K562 (cell line): ENCODE measurements around the gene EGFR. TPM values are rescaled to one million over a fixed set of nuclear protein-coding genes. Genes with fewer than 3 reads are reported as not detected.

Experiments used
- ATAC-seq: fragments of 200-7000 bp; cut with Tn5 transposase; 3 replicates; pipeline ENCODE4 v1.9.1; 2020; ENCODE audit warnings: moderate library complexity
- BruUV-seq: library from RNA; stranded (reverse); fragments of 400-500 nt; replicated peaks from 2 replicates; lab custom pipeline; 2021; lab: Mats Ljungman, UMichigan
- CTCF ChIA-PET: fragments of 300-600 bp; formaldehyde crosslinking; extraction: SDS; loops from one replicate; lab custom pipeline; 2021; ENCODE audit warnings: low intra/inter-chr PET ratio; lab: Yijun Ruan, JAX
- POLR2A ChIA-PET: fragments of 300-600, 350-650 bp; sonication (Branson Sonifier 250); formaldehyde crosslinking; extraction: SDS; loops from one replicate; lab custom pipeline; 2021; ENCODE audit warnings: antibody characterized with exemption, inconsistent platforms; lab: Yijun Ruan, JAX
- DNase-seq, 4 experiments: peaks; one replicate each; pipeline versions ENCODE4 v3.0.0 to v3.0.0-alpha.2; 2011 to 2018; ENCODE audit warnings: low spot score in 3 of 4, mixed read lengths in 3 of 4; ENCODE audit errors: extremely low read depth in 1 of 4
- FAIRE-seq: peaks from 2 replicates; lab custom pipeline; 2011; peaks lifted over from hg19 to GRCh38; lab: Jason Lieb, UNC
- H2AFZ ChIP-seq: 2 replicates; pipeline ENCODE4 v1.6.0; 2011; ENCODE audit warnings: low read depth, low read length, control low read depth, inconsistent platforms
- H3K27ac ChIP-seq: fragments of 200-600 bp; 3 replicates; pipeline ENCODE4 v1.8.0; 2011; ENCODE audit warnings: low read depth, mild to moderate bottlenecking, control low read depth, inconsistent platforms, low read length, moderate library complexity, mixed read lengths; ENCODE audit errors: extremely low read depth
- H3K27me3 ChIP-seq, 2 experiments: fragments of 300-600 bp in 1 of 2; 2 replicates in 1 of 2; 3 replicates in 1 of 2; pipeline versions ENCODE4 v1.6.0 to v1.8.0; 2011; ENCODE audit warnings: inconsistent platforms in 2 of 2, low read length in 2 of 2, mild to moderate bottlenecking in 1 of 2, mixed read lengths in 1 of 2, moderate library complexity in 1 of 2; ENCODE audit not compliant: control insufficient read depth in 2 of 2, insufficient read depth in 2 of 2
- H3K36me3 ChIP-seq: fragments of 300-600 bp; 3 replicates; pipeline ENCODE4 v1.8.0; 2011; ENCODE audit warnings: mild to moderate bottlenecking, low read length, inconsistent platforms; ENCODE audit not compliant: control insufficient read depth, insufficient read depth
- H3K4me1 ChIP-seq, 2 experiments: fragments of 200-600 bp in 1 of 2; replicated peaks in 1 of 2; 2 replicates in 1 of 2; 3 replicates in 1 of 2; pipeline versions ENCODE4 v1.5.1 to v1.8.0; 2011; ENCODE audit warnings: inconsistent platforms in 2 of 2, low read length in 2 of 2, mild to moderate bottlenecking in 1 of 2, mixed read lengths in 1 of 2, moderate library complexity in 1 of 2; ENCODE audit not compliant: control insufficient read depth in 2 of 2, insufficient read depth in 2 of 2
- H3K4me2 ChIP-seq: 2 replicates; pipeline ENCODE4 v1.6.1; 2011; ENCODE audit warnings: low read length, control low read depth, inconsistent platforms, mixed read lengths; ENCODE audit not compliant: insufficient read depth
- H3K4me3 ChIP-seq: fragments of 200-600 bp; sonication (generic), shearing (Covaris generic); 2 replicates; pipeline ENCODE4 v1.5.1; 2016; ENCODE audit warnings: control low read depth, inconsistent platforms
- H3K79me2 ChIP-seq: fragments of 200-600 bp; 3 replicates; pipeline ENCODE4 v1.8.0; 2011; ENCODE audit warnings: low read length, inconsistent platforms; ENCODE audit not compliant: control insufficient read depth, insufficient read depth
- H3K9ac ChIP-seq, 2 experiments: 2 replicates each; pipeline versions ENCODE4 v1.6.0 to v1.6.1; 2011; ENCODE audit warnings: low read depth in 2 of 2, low read length in 2 of 2, control low read depth in 1 of 2, inconsistent platforms in 1 of 2, mild to moderate bottlenecking in 1 of 2, mixed read lengths in 1 of 2; ENCODE audit not compliant: insufficient read depth in 1 of 2
- H3K9me1 ChIP-seq: one replicate; pipeline ENCODE4 v1.6.0; 2011; ENCODE audit warnings: inconsistent platforms, mild to moderate bottlenecking, low read length, moderate library complexity; ENCODE audit not compliant: control insufficient read depth, insufficient read depth
- H3K9me3 ChIP-seq: replicated peaks from 2 replicates; pipeline ENCODE4 v1.5.1; 2011; ENCODE audit warnings: low read depth, low read length, inconsistent platforms; ENCODE audit not compliant: control insufficient read depth, insufficient read depth
- H4K20me1 ChIP-seq: replicated peaks from 2 replicates; pipeline ENCODE4 v1.6.1; 2011; ENCODE audit warnings: low read length, inconsistent platforms, mixed read lengths; ENCODE audit not compliant: control insufficient read depth, insufficient read depth
- ARID1B ChIP-seq: fragments of 450-650 bp; IDR thresholded peaks from 2 replicates; pipeline ENCODE4 v1.6.1; 2016; ENCODE audit warnings: antibody characterized with exemption, mild to moderate bottlenecking, inconsistent platforms
- BACH1 ChIP-seq: fragments of 200-800 bp; sonication (Bioruptor generic); IDR thresholded peaks from 2 replicates; pipeline ENCODE4 v1.6.1; 2016; ENCODE audit warnings: missing genetic modification characterization, missing compliant biosample characterization
- BDP1 ChIP-seq: IDR thresholded peaks from 3 replicates; pipeline ENCODE4 v1.6.1; 2011; ENCODE audit not compliant: insufficient read length, insufficient read depth
- C11orf30 ChIP-seq: fragments of 450-650 bp; IDR thresholded peaks from 2 replicates; pipeline ENCODE4 v1.6.1; 2016; ENCODE audit warnings: low read depth, mild to moderate bottlenecking
- DIDO1 ChIP-seq: fragments of 450-650 bp; IDR thresholded peaks from 2 replicates; pipeline ENCODE4 v1.6.1; 2016; ENCODE audit warnings: low read depth, missing biosample characterization, missing genetic modification characterization
- EGR1 ChIP-seq: fragments of 450-650 bp; conservative IDR thresholded peaks from 2 replicates; pipeline ENCODE4 v1.6.1; 2017; ENCODE audit warnings: mild to moderate bottlenecking
- HNRNPK ChIP-seq: fragments of 200-400 bp; formaldehyde crosslinking; IDR thresholded peaks from one replicate; pipeline ENCODE4 v1.6.1; 2018; ENCODE audit warnings: mild to moderate bottlenecking, low read depth, low read length; ENCODE audit not compliant: poor library complexity, severe bottlenecking
- NFYB ChIP-seq: IDR thresholded peaks from 2 replicates; pipeline ENCODE4 v1.6.1; 2011; ENCODE audit warnings: mild to moderate bottlenecking, moderate library complexity; ENCODE audit not compliant: insufficient read length; ENCODE audit errors: extremely low read depth
- PRMT5 ChIP-seq: sonication (generic); formaldehyde crosslinking; IDR thresholded peaks from 2 replicates; pipeline ENCODE4 v1.5.0; 2020; ENCODE audit warnings: missing genetic modification reagents
- TFAM ChIP-seq: fragments of 250-450 bp; sonication (Bioruptor Pico); conservative IDR thresholded peaks from 2 replicates; pipeline ENCODE4 v1.5.0; 2021; ENCODE audit warnings: mild to moderate bottlenecking, moderate library complexity
- ZNF146 ChIP-seq: IDR thresholded peaks from one replicate; pipeline ENCODE4 v1.6.1; 2018; ENCODE audit warnings: missing compliant biosample characterization; ENCODE audit not compliant: unreplicated experiment
- ZNF165 ChIP-seq: fragments of 250-450 bp; sonication (Bioruptor Pico); IDR thresholded peaks from 2 replicates; pipeline ENCODE4 v1.4.0; 2020; ENCODE audit warnings: borderline replicate concordance
- ZNF316 ChIP-seq: fragments of 450-650 bp; IDR thresholded peaks from 2 replicates; pipeline ENCODE4 v1.6.1; 2016
- ZNF347 ChIP-seq: fragments of 450-650 bp; formaldehyde crosslinking; IDR thresholded peaks from 2 replicates; pipeline ENCODE4 v1.4.0; 2020; ENCODE audit warnings: low read depth, mild to moderate bottlenecking, moderate library complexity
- ZNF609 ChIP-seq: sonication (generic); formaldehyde crosslinking; IDR thresholded peaks from 2 replicates; pipeline ENCODE4 v1.8.1; 2023; ENCODE audit warnings: missing genetic modification reagents, mild to moderate bottlenecking, borderline replicate concordance
- ZNF740 ChIP-seq, 3 experiments: fragments of 200-800 bp in 1 of 3; sonication (Bioruptor generic) in 1 of 3; sonication (generic) in 1 of 3; formaldehyde crosslinking in 1 of 3; IDR thresholded peaks; 2 replicates each; pipeline versions ENCODE4 v1.6.1 to v1.8.0; 2016 to 2022; ENCODE audit warnings: mild to moderate bottlenecking in 2 of 3, missing compliant biosample characterization in 2 of 3, missing genetic modification characterization in 2 of 3, missing genetic modification reagents in 1 of 3
- WGBS: fragments of 100-300 bp; shearing (Covaris generic); methylation state at CpG from one replicate; pipeline ENCODE4 v1.1.6; 2016; ENCODE audit warnings: low coverage, mixed read lengths; ENCODE audit not compliant: insufficient coverage; ENCODE audit errors: missing lambda C conversion rate; 5-methylcytosine and 5-hydroxymethylcytosine counted together
- in situ Hi-C: fragments of 300-500 bp; cut with MboI; formaldehyde crosslinking; loops from 4 replicates; pipeline ENCODE4 v1.15.0; 2018; ENCODE audit warnings: inconsistent platforms, mixed read lengths
- intact Hi-C: fragments of 100-400 bp; cut with micrococcal nuclease; formaldehyde crosslinking; loops from 2 replicates; pipeline ENCODE4 v1.14.2; 2022
- polyA plus RNA-seq, 8 experiments: library from polyadenylated mRNA; depleted of rRNA in 4 of 8; stranded (reverse) in 5 of 8; unstranded in 3 of 8; fragments of >200 nt; fragmentation: Nextera tagmentation in 2 of 8; fragmentation: Illumina TruSeq in 1 of 8; extraction: Ambion mirVana in 2 of 8; extraction: Trizol in 1 of 8; gene quantifications; 2 replicates each; pipeline versions ENCODE4 v1.2.1 to v1.2.3, GENCODE V29; 2011 to 2014; ENCODE audit warnings: inconsistent platforms in 1 of 8, missing spikeins in 1 of 8
- total RNA-seq, 7 experiments: library from RNA; depleted of rRNA in 6 of 7; stranded (reverse); fragments of >200 nt in 6 of 7; fragmentation: Illumina TruSeq in 2 of 7; extraction: Trizol in 2 of 7; gene quantifications; 2 replicates each; pipeline versions ENCODE4 v1.2.1 to v1.2.3, GENCODE V29; 2011 to 2021; ENCODE audit warnings: low replicate concordance in 1 of 7

The EGFR gene
- total and polyA plus RNA-seq, 9 of the 15 experiments (the other 6 are each of a cell fraction or from before 2014, with no cell fraction given): 0.13 TPM; not detected in 8

- TF ChIP-seq ZNF316: no peak
- TF ChIP-seq ZNF740 (CRISPR knock-in tag; IDR thresholded peaks at IDR 0.05): no peak
- no peak for TF ChIP-seq ZNF740 (tag; IDR thresholded peaks at IDR 0.05)
- TF ChIP-seq ZNF347 (CRISPR knock-in tag): no peak
- TF ChIP-seq TFAM (CRISPR knock-in tag): no peak
- TF ChIP-seq ZNF165 (CRISPR knock-in tag): no peak
- no peak for TF ChIP-seq BDP1
- TF ChIP-seq PRMT5 (CRISPR knock-in tag): no peak
- no peak for TF ChIP-seq NFYB
- no peak for TF ChIP-seq ARID1B
- no peak for TF ChIP-seq DIDO1
- no peak for TF ChIP-seq BACH1
Observed at GRCh38 chr7:55019691-55020465, 1.1 kb downstream of the EGFR start (continued).

- ChIA-PET CTCF (no interaction called here), POLR2A (no interaction called here)
- intact Hi-C loops (no loop called here), in situ Hi-C loops (no loop called here)
- no TSS peak for BruUV-seq
- H3K27ac ChIP-seq: no peak overlapping the region
- no peak overlapping the region for H3K4me3 ChIP-seq
- no peaks in the 10 kb centered on the region for H3K9me3 ChIP-seq
- 7% methylated on average over 11 of the region's 11 CpGs for WGBS
- DNase-seq: no peak
- FAIRE-seq: no peak
- no peaks in the 10 kb centered on the region for H3K79me2 ChIP-seq
- no peak overlapping the region for H3K4me2 ChIP-seq
- H3K9ac ChIP-seq: no peak overlapping the region
- H4K20me1 ChIP-seq: no peaks in the 10 kb centered on the region
- H3K4me1 ChIP-seq: no peaks in the 10 kb centered on the region
- peaks cover 2 to 38% of the 10 kb centered on the region in 2 experiments; a peak in 3 of 5 replicates for H3K27me3 ChIP-seq
- H2AFZ ChIP-seq: no peak overlapping the region
- no peaks in the 10 kb centered on the region for H3K36me3 ChIP-seq
- no peak for ATAC-seq
- no peaks in the 10 kb centered on the region for H3K9me1 ChIP-seq
- no peak for TF ChIP-seq ZNF609 (CRISPR knock-in tag)
- no peak for TF ChIP-seq HNRNPK
- no peak for TF ChIP-seq C11orf30
- no peak for TF ChIP-seq EGR1
- no peak for TF ChIP-seq ZNF146 (CRISPR knock-in tag)
Observed at GRCh38 chr7:55020466-55020871, 1.7 kb downstream of the EGFR start.
